Nephron progenitor cell (in vitro differentiated cells): Measurements from ENCODE around the gene FTO.

Experiments
- DNase-seq: peaks from one replicate; pipeline ENCODE4 v3.0.0; 2021
- H3K27ac Mint-ChIP-seq: 2 replicates; pipeline ENCODE4 v1.8.0; 2021; ENCODE audit warnings: mild to moderate bottlenecking, moderate library complexity, mixed read lengths
- H3K27me3 Mint-ChIP-seq: 2 replicates; pipeline ENCODE4 v1.8.0; 2021; ENCODE audit warnings: mild to moderate bottlenecking, low read depth, mixed read lengths; ENCODE audit not compliant: poor library complexity
- H3K36me3 Mint-ChIP-seq: 2 replicates; pipeline ENCODE4 v1.8.0; 2021; ENCODE audit warnings: low read depth, mixed read lengths
- H3K4me1 Mint-ChIP-seq: 2 replicates; pipeline ENCODE4 v1.8.0; 2021; ENCODE audit warnings: mixed read lengths
- H3K4me3 Mint-ChIP-seq: 2 replicates; pipeline ENCODE4 v1.8.0; 2021; ENCODE audit warnings: mild to moderate bottlenecking, moderate library complexity, mixed read lengths
- H3K9me3 Mint-ChIP-seq: 2 replicates; pipeline ENCODE4 v1.8.0; 2021; ENCODE audit warnings: mild to moderate bottlenecking, moderate library complexity, mixed read lengths
- CTCF ChIP-seq: fragments of 200-600 bp; sonication (generic); IDR thresholded peaks from 2 replicates; pipeline ENCODE4 v1.5.0; 2021; ENCODE audit warnings: antibody characterized with exemption

FTO gene

GRCh38 chr16:53711390-53711789 is 7.4 kb downstream of the FTO start:
- peaks cover 14% of the 10 kb centered on the region for H3K4me1 Mint-ChIP-seq
- H3K9me3 Mint-ChIP-seq: peaks cover 4% of the 10 kb centered on the region
- no peak overlapping the region for H3K4me3 Mint-ChIP-seq
- no peak for TF ChIP-seq CTCF
- no peak overlapping the region for H3K27ac Mint-ChIP-seq
- H3K27me3 Mint-ChIP-seq: no peaks in the 10 kb centered on the region
- peaks cover 24% of the 10 kb centered on the region for H3K36me3 Mint-ChIP-seq
- no peak for DNase-seq

GRCh38 chr16:53712065-53712464 is 8.1 kb downstream of the FTO start:
- peaks cover 13% of the 10 kb centered on the region for H3K4me1 Mint-ChIP-seq
- no peaks in the 10 kb centered on the region for H3K27me3 Mint-ChIP-seq
- H3K36me3 Mint-ChIP-seq: peaks cover 17% of the 10 kb centered on the region
- H3K27ac Mint-ChIP-seq: no peak overlapping the region
- no peak for DNase-seq
- peaks cover 4% of the 10 kb centered on the region for H3K9me3 Mint-ChIP-seq
- no peak for TF ChIP-seq CTCF
- H3K4me3 Mint-ChIP-seq: no peak overlapping the region

GRCh38 chr16:53713403-53714204 is 9.6 kb downstream of the FTO start:
- Mint-ChIP-seq H3K4me1 (peaks cover 13% of the 10 kb centered on the region), H3K9me3 (peaks cover 3% of the 10 kb centered on the region), H3K36me3 (peaks cover 6% of the 10 kb centered on the region), H3K4me3 (no peak overlapping the region), H3K27me3 (no peaks in the 10 kb centered on the region), H3K27ac (no peak overlapping the region)
- no peak for DNase-seq
- no peak for TF ChIP-seq CTCF

- no peaks in the 10 kb centered on the region for H3K36me3 Mint-ChIP-seq
- no peak for TF ChIP-seq CTCF
- no peaks in the 10 kb centered on the region for H3K27me3 Mint-ChIP-seq
- no peak overlapping the region for H3K4me3 Mint-ChIP-seq
- peaks cover 13% of the 10 kb centered on the region for H3K4me1 Mint-ChIP-seq
- DNase-seq: no peak
- H3K27ac Mint-ChIP-seq: no peak overlapping the region
- no peaks in the 10 kb centered on the region for H3K9me3 Mint-ChIP-seq
Observed at GRCh38 chr16:53714205-53715022, 10.5 kb downstream of the FTO start.

- no peak overlapping the region for H3K27ac Mint-ChIP-seq
- no peaks in the 10 kb centered on the region for H3K9me3 Mint-ChIP-seq
Observed at GRCh38 chr16:53715023-53715384, 11.0 kb downstream of the FTO start.

More at GRCh38 chr16:53715023-53715384, 11.0 kb downstream of the FTO start:
- peaks cover 13% of the 10 kb centered on the region for H3K4me1 Mint-ChIP-seq
- no peak overlapping the region for H3K4me3 Mint-ChIP-seq
- DNase-seq: no peak
- no peak for TF ChIP-seq CTCF
- no peaks in the 10 kb centered on the region for H3K36me3 Mint-ChIP-seq
- H3K27me3 Mint-ChIP-seq: no peaks in the 10 kb centered on the region
